PC-9 (cell line): ENCODE data around the gene DSCAML1.

Experiments
- EZH2 ChIP-seq: fragments of 200-600 bp; sonication (generic); IDR thresholded peaks from 2 replicates; pipeline ENCODE4 v1.8.0; 2017; ENCODE audit warnings: antibody characterized with exemption, low read depth
- TF ChIP-seq, protein P1 (sequence below): fragments of 200-600 bp; sonication (generic); conservative IDR thresholded peaks from 2 replicates; pipeline ENCODE4 v1.6.1; 2017; ENCODE audit warnings: mixed run types, antibody characterized with exemption, mild to moderate bottlenecking, moderate library complexity

DNA sequence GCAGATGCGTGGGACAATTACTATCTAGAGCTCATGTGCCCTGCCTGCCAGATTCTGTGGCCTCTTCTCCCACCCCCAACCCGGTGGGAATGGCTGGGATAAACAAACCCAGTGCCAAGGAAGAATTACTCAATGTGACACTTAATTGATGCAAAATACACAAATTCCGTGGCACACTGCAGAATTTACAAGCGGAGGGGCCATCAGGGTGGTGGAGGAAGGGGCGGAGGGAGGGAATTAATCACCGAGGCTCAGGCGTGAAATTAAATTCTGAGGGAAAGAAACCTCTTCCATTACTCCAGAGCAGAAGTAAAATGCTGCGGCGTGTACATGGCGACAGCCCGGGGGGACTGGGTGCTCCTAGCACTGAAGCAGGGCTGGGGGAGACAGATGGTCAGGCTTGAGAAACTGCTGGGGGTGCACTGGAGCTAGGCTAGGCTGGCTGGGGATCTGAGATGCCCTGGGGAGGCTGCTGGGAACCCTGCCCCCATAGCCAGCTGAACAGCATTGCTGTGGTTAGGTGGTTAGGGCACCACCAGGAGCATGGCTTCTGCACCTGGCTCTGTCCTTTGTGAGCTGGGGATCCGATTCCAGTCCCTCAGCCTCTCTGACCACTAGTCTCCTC is 268.8 kb downstream of the DSCAML1 start:
- TF ChIP-seq, protein P1, sequence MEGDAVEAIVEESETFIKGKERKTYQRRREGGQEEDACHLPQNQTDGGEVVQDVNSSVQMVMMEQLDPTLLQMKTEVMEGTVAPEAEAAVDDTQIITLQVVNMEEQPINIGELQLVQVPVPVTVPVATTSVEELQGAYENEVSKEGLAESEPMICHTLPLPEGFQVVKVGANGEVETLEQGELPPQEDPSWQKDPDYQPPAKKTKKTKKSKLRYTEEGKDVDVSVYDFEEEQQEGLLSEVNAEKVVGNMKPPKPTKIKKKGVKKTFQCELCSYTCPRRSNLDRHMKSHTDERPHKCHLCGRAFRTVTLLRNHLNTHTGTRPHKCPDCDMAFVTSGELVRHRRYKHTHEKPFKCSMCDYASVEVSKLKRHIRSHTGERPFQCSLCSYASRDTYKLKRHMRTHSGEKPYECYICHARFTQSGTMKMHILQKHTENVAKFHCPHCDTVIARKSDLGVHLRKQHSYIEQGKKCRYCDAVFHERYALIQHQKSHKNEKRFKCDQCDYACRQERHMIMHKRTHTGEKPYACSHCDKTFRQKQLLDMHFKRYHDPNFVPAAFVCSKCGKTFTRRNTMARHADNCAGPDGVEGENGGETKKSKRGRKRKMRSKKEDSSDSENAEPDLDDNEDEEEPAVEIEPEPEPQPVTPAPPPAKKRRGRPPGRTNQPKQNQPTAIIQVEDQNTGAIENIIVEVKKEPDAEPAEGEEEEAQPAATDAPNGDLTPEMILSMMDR, result no peak
- TF ChIP-seq EZH2, result no peak
